ENCODE data around the gene SPATA2L. TPM values are rescaled to one million over a fixed set of nuclear protein-coding genes. Genes with fewer than 3 reads are reported as not detected.

Gene SPATA2L
- total and polyA plus RNA-seq, 2 of the 13 experiments (the other 11 are each of a cell fraction or from before 2014, with no cell fraction given) = 9.1 to 20.7 TPM

DNA sequence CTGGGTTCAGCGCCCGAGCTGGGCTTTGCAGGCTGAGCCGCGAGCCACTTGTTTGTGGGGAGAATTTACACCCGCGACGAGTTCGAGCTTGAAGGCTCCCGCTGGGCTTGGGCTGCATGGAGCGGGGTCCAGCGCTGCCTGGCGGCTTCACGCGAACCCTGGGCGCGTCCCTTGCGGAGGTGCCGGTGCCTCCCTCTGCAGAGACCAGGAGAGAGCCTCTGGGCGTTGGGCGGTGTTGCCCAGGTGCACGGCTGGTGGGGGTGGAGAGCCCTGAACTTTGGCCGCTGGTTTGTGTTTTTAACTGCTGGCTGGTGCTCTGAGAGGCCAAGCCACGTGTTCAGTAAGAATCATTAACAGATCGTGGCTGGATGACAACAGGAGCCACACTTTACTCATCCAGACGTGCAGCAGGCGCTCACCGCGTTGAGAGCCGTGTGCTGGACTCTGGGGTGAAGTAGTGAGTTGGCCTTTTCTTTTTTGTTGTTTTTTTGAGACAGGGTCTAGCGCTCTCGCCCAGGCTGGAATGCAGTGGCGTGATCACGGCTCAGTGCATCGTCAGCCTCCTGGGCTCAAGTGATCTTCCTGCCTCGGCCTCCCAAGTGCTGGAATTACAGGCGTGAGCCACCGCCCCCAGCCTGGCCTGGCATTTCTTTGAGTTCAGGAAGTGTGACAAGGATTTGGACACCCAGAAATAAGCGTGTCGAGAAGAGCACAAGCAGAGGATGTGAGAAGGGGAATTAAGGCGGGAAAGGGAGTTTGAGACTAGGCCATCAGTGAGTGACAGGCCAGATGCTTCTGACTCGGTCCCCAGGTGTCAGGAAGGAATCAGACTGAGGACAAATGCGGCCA, 14.2 kb downstream of the SPATA2L start (continued):
- peak; percentile 93 for TF ChIP-seq ARNT2 (CRISPR knock-in tag; IDR thresholded peaks at IDR 0.05; ENCODE audit: low read depth)
- TF ChIP-seq, protein P1, sequence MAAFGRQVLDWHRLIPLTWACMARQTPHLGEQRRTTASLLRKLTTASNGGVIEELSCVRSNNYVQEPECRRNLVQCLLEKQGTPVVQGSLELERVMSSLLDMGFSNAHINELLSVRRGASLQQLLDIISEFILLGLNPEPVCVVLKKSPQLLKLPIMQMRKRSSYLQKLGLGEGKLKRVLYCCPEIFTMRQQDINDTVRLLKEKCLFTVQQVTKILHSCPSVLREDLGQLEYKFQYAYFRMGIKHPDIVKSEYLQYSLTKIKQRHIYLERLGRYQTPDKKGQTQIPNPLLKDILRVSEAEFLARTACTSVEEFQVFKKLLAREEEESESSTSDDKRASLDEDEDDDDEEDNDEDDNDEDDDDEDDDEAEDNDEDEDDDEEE (CRISPR knock-in tag; IDR thresholded peaks at IDR 0.05) = peak; percentile 95; the same call in 1 of the 2 replicates
- TF ChIP-seq ZNF234 (CRISPR knock-in tag; conservative IDR thresholded peaks at IDR 0.05) = peak; percentile 98
- TF ChIP-seq ZFP37 (CRISPR knock-in tag; IDR thresholded peaks at IDR 0.05; ENCODE audit: borderline replicate concordance) = peak; percentile 99
- TF ChIP-seq ATRX (CRISPR knock-in tag; IDR thresholded peaks at IDR 0.05; ENCODE audit: borderline replicate concordance) = no peak
- TF ChIP-seq GATAD1 (CRISPR knock-in tag; IDR thresholded peaks at IDR 0.05) = peak; percentile 82
- TF ChIP-seq ZBTB21 (CRISPR knock-in tag; IDR thresholded peaks at IDR 0.05) = peak; percentile 63; the same call in 1 of the 2 replicates
- TF ChIP-seq KAT2B (IDR thresholded peaks at IDR 0.05; ENCODE audit: borderline replicate concordance, low read depth, low read length) = no peak
- TF ChIP-seq MXI1 (IDR thresholded peaks at IDR 0.05; ENCODE audit: borderline replicate concordance, low read depth, low read length) = peak; percentile 99
- TF ChIP-seq, protein P2, sequence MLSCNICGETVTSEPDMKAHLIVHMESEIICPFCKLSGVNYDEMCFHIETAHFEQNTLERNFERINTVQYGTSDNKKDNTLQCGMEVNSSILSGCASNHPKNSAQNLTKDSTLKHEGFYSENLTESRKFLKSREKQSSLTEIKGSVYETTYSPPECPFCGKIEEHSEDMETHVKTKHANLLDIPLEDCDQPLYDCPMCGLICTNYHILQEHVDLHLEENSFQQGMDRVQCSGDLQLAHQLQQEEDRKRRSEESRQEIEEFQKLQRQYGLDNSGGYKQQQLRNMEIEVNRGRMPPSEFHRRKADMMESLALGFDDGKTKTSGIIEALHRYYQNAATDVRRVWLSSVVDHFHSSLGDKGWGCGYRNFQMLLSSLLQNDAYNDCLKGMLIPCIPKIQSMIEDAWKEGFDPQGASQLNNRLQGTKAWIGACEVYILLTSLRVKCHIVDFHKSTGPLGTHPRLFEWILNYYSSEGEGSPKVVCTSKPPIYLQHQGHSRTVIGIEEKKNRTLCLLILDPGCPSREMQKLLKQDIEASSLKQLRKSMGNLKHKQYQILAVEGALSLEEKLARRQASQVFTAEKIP (CRISPR knock-in tag; IDR thresholded peaks at IDR 0.05; ENCODE audit: borderline replicate concordance) = no peak
- TF ChIP-seq ZNF224 (CRISPR knock-in tag; IDR thresholded peaks at IDR 0.05) = peak; percentile 100
- TF ChIP-seq, protein P3, sequence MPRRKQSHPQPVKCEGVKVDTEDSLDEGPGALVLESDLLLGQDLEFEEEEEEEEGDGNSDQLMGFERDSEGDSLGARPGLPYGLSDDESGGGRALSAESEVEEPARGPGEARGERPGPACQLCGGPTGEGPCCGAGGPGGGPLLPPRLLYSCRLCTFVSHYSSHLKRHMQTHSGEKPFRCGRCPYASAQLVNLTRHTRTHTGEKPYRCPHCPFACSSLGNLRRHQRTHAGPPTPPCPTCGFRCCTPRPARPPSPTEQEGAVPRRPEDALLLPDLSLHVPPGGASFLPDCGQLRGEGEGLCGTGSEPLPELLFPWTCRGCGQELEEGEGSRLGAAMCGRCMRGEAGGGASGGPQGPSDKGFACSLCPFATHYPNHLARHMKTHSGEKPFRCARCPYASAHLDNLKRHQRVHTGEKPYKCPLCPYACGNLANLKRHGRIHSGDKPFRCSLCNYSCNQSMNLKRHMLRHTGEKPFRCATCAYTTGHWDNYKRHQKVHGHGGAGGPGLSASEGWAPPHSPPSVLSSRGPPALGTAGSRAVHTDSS (CRISPR knock-in tag; conservative IDR thresholded peaks at IDR 0.05) = peak; percentile 38; the same call in 1 of the 2 replicates
- peak; percentile 76; the same call in 1 of the 2 replicates for TF ChIP-seq ZNF558 (CRISPR knock-in tag; IDR thresholded peaks at IDR 0.05; ENCODE audit: borderline replicate concordance)
- peak; percentile 94; the same call in 1 of the 2 replicates for TF ChIP-seq RARG (CRISPR knock-in tag; IDR thresholded peaks at IDR 0.05; ENCODE audit: low read depth)
- TF ChIP-seq ZNF589 (CRISPR knock-in tag; conservative IDR thresholded peaks at IDR 0.05) = no peak; the same call in none of the 2 replicates
- TF ChIP-seq SP4 (CRISPR knock-in tag; IDR thresholded peaks at IDR 0.05) = peak; percentile 87; the same call in 1 of the 2 replicates
- 0 out of 2 replicates have a peak, but pooled peaks have one; percentile 44 for TF ChIP-seq KLF13 (CRISPR knock-in tag; IDR thresholded peaks at IDR 0.05)
- TF ChIP-seq NCOA5 (CRISPR knock-in tag; IDR thresholded peaks at IDR 0.05) = 0 out of 2 replicates have a peak, but pooled peaks have one; percentile 45
- peak; percentile 58 for TF ChIP-seq STAG1 (CRISPR knock-in tag; IDR thresholded peaks at IDR 0.05)
- peak; percentile 97 for TF ChIP-seq MIXL1 (CRISPR knock-in tag; IDR thresholded peaks at IDR 0.05)
- TF ChIP-seq KMT2A (CRISPR knock-in tag; IDR thresholded peaks at IDR 0.05) = peak; percentile 79
- TF ChIP-seq ZNF607 (CRISPR knock-in tag; IDR thresholded peaks at IDR 0.05; ENCODE audit: borderline replicate concordance) = peak; percentile 99; the same call in 1 of the 2 replicates
- TF ChIP-seq MED13 (CRISPR knock-in tag; IDR thresholded peaks at IDR 0.05) = peak; percentile 93
- peak; percentile 64 for TF ChIP-seq ZNF629 (CRISPR knock-in tag; conservative IDR thresholded peaks at IDR 0.05)
- TF ChIP-seq, protein P4, sequence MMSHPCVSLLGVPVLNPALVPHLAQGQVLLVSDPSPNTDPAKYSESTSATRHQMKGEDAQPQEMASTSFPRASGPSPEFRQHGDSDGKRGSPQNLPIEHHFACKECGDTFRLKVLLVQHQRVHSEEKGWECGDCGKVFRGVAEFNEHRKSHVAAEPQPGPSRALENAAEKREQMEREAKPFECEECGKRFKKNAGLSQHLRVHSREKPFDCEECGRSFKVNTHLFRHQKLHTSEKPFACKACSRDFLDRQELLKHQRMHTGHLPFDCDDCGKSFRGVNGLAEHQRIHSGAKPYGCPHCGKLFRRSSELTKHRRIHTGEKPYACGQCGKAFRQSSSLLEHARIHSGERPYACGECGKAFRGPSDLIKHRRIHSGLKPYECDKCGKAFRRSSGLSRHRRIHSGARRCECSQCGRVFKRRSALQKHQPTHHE (CRISPR knock-in tag; IDR thresholded peaks at IDR 0.05; ENCODE audit: borderline replicate concordance) = peak; percentile 97
